Central memory CD8-positive, alpha-beta T cell (primary cell): ENCODE measurements around the gene LRPPRC.

ENCODE experiments used
- ATAC-seq: fragments of 150-1000 bp; cut with Tn5 transposase; replicated peaks from 2 replicates; pipeline ENCODE4 v1.10.0; 2022; ENCODE audit warnings: mild to moderate bottlenecking, moderate FRiP score, moderate number of reproducible peaks; ENCODE audit not compliant: poor library complexity, severe bottlenecking; ENCODE audit errors: extremely low read depth
- DNase-seq, 2 donors: peaks; one replicate each; pipeline ENCODE4 v3.0.0; 2021; ENCODE audit warnings: low spot score in 2 of 2
- H3K27ac Mint-ChIP-seq: one replicate; pipeline ENCODE4 v1.8.0; 2022; ENCODE audit warnings: low read depth, mild to moderate bottlenecking, moderate library complexity, mixed read lengths
- H3K27me3 Mint-ChIP-seq: one replicate; pipeline ENCODE4 v1.8.0; 2022; ENCODE audit warnings: mixed read lengths
- H3K36me3 Mint-ChIP-seq: one replicate; pipeline ENCODE4 v1.8.0; 2022; ENCODE audit warnings: mild to moderate bottlenecking, moderate library complexity, mixed read lengths; ENCODE audit not compliant: insufficient read depth
- H3K4me1 Mint-ChIP-seq: one replicate; pipeline ENCODE4 v1.8.0; 2022; ENCODE audit warnings: mixed read lengths
- H3K4me3 Mint-ChIP-seq: one replicate; pipeline ENCODE4 v1.8.0; 2022; ENCODE audit warnings: mild to moderate bottlenecking, moderate library complexity, mixed read lengths
- H3K9me3 Mint-ChIP-seq: one replicate; pipeline ENCODE4 v1.8.0; 2022; ENCODE audit warnings: mixed read lengths

Gene LRPPRC

DNA sequence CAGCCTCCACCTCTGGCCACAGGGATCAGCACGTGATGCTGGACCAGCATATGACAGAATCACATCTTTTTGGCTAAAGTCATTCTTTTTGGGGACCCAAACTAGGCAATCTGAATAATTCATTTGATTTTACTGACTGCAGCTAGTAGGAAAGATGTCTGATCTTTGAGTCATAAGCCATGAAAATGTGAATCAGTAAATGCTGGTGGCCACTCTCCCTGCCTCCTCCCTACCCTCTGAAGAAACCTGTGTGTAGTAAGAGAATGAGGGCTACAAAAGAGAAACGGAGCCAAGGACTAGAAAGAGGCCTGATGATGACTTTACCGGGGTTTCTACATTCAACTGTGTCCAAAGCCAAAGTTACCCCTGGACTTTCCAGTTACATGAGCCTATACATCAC lies 10.1 kb upstream of the LRPPRC start:
- no peak overlapping the region for H3K27ac Mint-ChIP-seq
- peaks cover 14% of the 10 kb centered on the region for H3K27me3 Mint-ChIP-seq
- H3K36me3 Mint-ChIP-seq: no peaks in the 10 kb centered on the region
- H3K4me1 Mint-ChIP-seq: peaks cover 11% of the 10 kb centered on the region
- no peaks in the 10 kb centered on the region for H3K9me3 Mint-ChIP-seq
- ATAC-seq (no peak), DNase-seq (no peak)
- no peak overlapping the region for H3K4me3 Mint-ChIP-seq

DNA sequence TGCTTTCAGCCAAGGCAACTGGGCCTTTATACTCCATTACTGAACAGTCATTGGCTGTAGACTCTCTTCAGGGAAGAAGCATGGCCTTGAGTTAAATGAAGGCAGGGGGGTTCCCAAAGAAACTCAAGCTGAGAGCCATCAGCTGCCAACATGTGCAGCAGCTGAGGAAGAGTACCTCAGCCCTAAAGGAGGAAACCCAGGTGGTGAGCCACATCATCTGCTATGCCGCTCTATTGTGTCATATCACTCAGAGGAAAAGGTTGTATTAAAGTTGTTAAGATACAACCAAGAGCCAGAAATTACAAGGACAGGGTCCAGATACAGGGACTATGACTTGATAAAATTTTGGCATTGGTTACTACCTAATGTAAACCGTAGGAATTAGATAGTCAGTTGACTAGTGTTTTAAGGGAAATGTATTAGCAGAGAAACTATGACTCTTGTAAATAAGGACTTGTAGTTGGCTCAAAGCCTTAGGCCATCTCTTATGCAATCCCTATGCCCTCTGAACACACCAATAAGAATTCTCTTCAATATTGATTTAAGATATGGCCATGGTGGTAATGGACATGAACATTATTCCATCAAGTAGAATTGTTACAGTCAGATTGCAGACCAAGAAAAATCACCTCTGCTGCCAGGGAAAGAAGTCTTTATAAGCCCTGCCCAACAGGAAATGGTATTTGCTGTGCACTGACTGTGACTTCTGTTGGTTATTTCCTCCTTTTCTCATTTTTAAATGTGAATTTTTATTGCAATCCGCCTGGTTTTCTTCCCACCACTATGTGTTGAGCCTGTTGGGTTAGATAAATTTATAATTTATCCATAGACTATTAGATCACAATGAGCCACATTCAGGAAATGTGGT lies 9.2 kb upstream of the LRPPRC start:
- Mint-ChIP-seq H3K9me3 (no peaks in the 10 kb centered on the region), H3K36me3 (no peaks in the 10 kb centered on the region), H3K27ac (no peak overlapping the region), H3K4me3 (no peak overlapping the region), H3K27me3 (peaks cover 5% of the 10 kb centered on the region), H3K4me1 (peaks cover 11% of the 10 kb centered on the region)
- no peak for ATAC-seq
- no peak for DNase-seq

DNA sequence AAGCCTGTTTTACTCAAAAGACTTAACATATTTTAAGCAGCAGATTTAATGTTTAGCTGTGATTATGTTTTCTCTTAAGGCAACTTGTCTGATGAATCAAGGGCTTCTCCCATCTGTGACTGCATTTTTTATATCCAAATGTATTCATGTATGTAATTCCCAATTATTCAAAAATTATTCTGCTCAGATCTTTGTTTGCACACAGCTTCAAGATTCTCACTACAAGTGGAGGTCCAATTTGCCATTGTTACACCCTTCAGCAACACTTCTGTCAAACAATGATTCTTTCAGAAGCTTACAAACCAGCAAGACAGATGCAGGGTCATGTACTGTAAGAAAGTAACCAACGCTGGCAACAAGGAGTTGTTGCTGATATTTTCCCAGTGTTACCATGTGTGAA lies 5.9 kb upstream of the LRPPRC start:
- no peak for ATAC-seq
- H3K27ac Mint-ChIP-seq: no peak overlapping the region
- H3K9me3 Mint-ChIP-seq: no peaks in the 10 kb centered on the region
- no peaks in the 10 kb centered on the region for H3K27me3 Mint-ChIP-seq
- DNase-seq: no peak
- H3K4me1 Mint-ChIP-seq: peaks cover 11% of the 10 kb centered on the region
- H3K36me3 Mint-ChIP-seq: no peaks in the 10 kb centered on the region
- H3K4me3 Mint-ChIP-seq: no peak overlapping the region

DNA sequence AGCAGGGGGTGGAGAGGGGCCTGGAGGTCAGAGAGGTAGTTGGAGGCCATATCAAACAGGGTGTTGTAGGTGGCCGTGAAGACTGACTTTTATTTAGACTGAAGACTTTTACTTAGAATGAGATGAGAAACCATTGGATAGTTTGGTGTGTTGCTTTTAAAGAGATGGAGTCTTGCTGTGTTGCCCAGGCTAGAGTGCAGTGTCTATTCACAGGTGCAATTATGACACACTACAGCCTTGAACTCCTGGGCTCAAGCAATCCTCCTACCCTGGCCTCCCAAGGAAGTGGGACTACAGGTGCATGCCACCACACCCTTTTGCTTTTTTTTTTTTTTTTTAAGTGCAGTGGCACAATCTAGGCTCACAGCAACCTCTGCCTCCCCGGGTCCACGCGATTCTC lies 2.5 kb upstream of the LRPPRC start:
- no peaks in the 10 kb centered on the region for H3K27me3 Mint-ChIP-seq
- ATAC-seq (no peak), DNase-seq (no peak)
- H3K9me3 Mint-ChIP-seq: no peaks in the 10 kb centered on the region
- H3K4me1 Mint-ChIP-seq: peaks cover 22% of the 10 kb centered on the region
- no peak overlapping the region for H3K27ac Mint-ChIP-seq
- peaks cover 9% of the 10 kb centered on the region for H3K36me3 Mint-ChIP-seq
- H3K4me3 Mint-ChIP-seq: no peak overlapping the region

DNA sequence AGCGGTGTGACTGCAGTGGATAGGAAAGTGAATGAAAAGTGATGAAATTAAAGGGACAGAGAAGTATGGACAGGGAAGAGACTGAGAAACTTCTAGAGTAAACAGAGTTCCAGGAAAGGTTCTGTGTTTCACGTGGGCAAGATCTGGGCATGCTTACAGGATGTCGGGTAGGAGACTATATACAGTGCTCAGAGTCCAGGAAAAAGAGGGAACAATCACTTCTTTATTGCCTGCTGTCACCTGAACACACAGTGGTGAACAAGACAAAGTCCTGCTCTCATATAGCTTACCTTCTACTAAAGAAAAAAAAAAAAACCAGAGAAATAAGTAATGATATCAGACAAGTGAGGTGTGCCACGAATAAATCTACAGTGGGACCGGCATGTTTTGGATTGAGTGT lies 2.4 kb downstream of the LRPPRC start:
- H3K27me3 Mint-ChIP-seq: no peaks in the 10 kb centered on the region
- no peaks in the 10 kb centered on the region for H3K9me3 Mint-ChIP-seq
- H3K27ac Mint-ChIP-seq: no peak overlapping the region
- H3K36me3 Mint-ChIP-seq: peaks cover 21% of the 10 kb centered on the region
- ATAC-seq: no peak
- H3K4me1 Mint-ChIP-seq: peaks cover 55% of the 10 kb centered on the region
- H3K4me3 Mint-ChIP-seq: peak overlapping the region; percentile 85
- DNase-seq: no peak

DNA sequence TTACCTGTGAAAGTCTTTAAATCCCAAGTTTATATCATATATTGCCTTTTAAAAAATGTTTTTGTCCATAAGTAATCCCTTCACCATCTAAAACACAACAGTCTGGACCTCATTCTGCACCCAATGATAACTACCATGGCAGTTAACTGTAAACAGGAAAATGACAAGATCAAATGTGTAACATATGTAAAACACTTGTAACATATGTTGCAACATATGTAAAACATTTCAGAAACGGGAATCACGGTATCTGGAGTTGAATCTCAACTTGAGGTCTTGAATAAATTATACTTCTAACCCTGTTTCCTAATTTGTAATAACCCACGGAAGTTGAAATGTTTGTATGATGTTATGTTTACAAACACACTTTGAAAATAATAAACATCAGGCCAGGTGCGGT lies 6.2 kb downstream of the LRPPRC start:
- Mint-ChIP-seq H3K36me3 (peaks cover 18% of the 10 kb centered on the region), H3K4me3 (no peak overlapping the region), H3K4me1 (peaks cover 56% of the 10 kb centered on the region), H3K27me3 (no peaks in the 10 kb centered on the region), H3K27ac (no peak overlapping the region), H3K9me3 (no peaks in the 10 kb centered on the region)
- DNase-seq (no peak), ATAC-seq (no peak)

DNA sequence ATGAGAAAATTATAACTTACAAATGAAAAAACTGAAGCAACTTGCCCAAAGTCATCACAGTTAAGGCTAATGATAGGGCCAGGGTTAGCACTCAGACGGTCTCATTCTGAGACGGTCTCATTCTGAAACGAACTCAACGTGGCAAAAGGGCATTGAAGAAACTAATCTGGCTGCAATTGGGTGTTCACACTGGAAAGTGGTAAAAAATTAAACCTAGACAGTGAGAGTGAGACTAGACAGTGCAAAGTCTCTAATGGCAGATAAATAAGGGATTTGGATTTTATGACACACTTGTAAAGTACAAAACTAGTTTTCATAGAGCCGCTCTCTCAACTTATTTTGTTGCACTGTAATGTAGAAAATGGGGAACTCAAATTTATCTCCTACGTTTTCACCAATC lies 9.2 kb downstream of the LRPPRC start:
- Mint-ChIP-seq H3K4me1 (peaks cover 27% of the 10 kb centered on the region), H3K27ac (no peak overlapping the region), H3K4me3 (no peak overlapping the region), H3K9me3 (no peaks in the 10 kb centered on the region), H3K36me3 (peaks cover 18% of the 10 kb centered on the region), H3K27me3 (no peaks in the 10 kb centered on the region)
- DNase-seq (no peak), ATAC-seq (no peak)

DNA sequence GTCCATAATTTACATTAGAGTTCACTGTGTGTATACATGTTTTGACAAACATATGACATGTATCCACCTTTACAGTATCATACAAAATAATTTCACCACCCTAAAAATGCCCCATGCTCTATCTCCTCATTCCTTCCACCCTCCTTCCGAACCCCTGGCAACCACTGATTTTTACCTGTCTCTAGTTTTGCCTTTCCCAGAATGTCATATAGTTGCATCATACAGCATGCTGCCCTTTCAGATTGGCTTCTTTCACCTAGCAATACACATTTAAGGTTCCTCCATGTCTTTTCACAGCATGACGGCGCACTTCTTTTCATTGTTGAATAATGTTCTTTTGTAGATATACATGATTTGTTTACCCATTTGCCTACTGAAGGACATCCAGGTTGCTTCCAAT lies 10.4 kb downstream of the LRPPRC start:
- Mint-ChIP-seq H3K27ac (no peak overlapping the region), H3K9me3 (no peaks in the 10 kb centered on the region), H3K4me1 (peaks cover 19% of the 10 kb centered on the region), H3K36me3 (peaks cover 25% of the 10 kb centered on the region), H3K4me3 (no peak overlapping the region), H3K27me3 (no peaks in the 10 kb centered on the region)
- ATAC-seq: no peak
- DNase-seq: no peak

DNA sequence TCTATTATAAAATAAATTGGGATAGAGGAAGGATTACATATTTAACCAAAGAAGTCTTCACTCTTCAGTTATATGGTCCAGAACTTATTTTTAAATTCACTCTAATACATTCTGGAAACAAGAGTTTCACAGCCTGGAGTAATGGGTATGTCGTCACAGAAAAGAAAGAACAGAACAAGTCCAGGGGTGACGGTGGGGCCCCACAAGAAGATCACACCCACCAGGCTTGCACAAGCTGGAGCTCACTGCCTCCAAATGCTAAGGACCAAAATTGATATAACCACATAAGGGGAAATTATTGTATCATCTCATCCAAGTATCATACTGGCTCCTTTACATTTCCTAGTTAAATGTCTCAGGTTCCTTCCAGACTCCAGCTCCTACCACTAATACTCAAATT lies 11.3 kb downstream of the LRPPRC start:
- peaks cover 16% of the 10 kb centered on the region for H3K4me1 Mint-ChIP-seq
- ATAC-seq (no peak), DNase-seq (no peak)
- no peaks in the 10 kb centered on the region for H3K9me3 Mint-ChIP-seq
- no peak overlapping the region for H3K27ac Mint-ChIP-seq
- no peak overlapping the region for H3K4me3 Mint-ChIP-seq
- no peaks in the 10 kb centered on the region for H3K27me3 Mint-ChIP-seq
- H3K36me3 Mint-ChIP-seq: peaks cover 28% of the 10 kb centered on the region

DNA sequence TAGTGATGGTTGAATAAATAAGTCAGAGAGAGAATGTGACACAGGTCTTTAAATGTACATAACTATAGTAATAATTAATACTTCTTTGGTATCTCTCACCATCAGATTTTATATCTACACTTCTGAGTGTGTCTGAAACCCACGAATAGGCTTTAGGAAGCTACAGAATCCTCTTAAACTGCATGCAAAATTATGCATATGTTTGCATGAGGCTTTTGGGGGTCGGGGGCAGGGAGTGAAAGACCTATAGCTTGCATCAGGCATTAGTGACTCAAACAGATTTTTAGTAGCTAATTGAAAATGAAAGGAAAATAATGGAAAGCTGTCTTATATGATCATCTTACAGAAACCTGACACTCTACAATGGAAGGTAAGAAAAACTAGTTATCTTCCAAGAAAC lies 14.9 kb downstream of the LRPPRC start:
- Mint-ChIP-seq H3K9me3 (no peaks in the 10 kb centered on the region), H3K27me3 (no peaks in the 10 kb centered on the region), H3K36me3 (peaks cover 35% of the 10 kb centered on the region), H3K4me1 (peaks cover 6% of the 10 kb centered on the region), H3K4me3 (no peak overlapping the region), H3K27ac (no peak overlapping the region)
- DNase-seq (no peak), ATAC-seq (no peak)

DNA sequence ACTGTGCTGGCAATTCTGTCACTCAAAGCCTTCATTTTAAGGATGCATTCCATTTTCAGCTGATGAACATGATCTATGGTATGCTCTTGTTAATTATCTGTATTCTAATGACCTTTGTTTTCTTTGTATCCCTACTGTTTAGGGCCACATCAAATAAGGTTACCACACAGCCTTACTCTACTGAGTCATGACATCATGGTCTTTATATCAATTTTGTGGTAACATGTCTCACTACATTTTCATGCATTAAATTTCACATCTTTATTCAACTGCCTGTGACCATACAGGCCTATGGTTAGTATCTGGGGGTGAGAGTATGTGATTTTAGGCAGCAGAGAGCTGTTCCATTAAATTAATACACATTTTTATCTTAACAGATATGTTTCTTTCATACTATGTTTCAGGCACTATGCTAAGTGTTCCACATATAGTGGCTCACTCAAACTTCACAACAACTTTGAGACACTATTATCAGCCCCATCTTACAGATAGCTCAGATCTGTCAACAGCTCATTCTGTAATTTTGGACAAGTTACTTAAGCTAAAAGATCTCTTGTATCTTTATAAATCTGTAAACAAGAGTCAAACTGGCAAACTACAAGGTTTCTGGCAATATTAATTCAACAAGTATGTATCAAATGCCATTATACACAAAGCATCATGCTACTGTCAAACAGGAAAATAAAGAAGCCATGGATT lies 18.0 kb downstream of the LRPPRC start:
- ATAC-seq: no peak
- H3K27ac Mint-ChIP-seq: peak overlapping the region; percentile 32

DNA sequence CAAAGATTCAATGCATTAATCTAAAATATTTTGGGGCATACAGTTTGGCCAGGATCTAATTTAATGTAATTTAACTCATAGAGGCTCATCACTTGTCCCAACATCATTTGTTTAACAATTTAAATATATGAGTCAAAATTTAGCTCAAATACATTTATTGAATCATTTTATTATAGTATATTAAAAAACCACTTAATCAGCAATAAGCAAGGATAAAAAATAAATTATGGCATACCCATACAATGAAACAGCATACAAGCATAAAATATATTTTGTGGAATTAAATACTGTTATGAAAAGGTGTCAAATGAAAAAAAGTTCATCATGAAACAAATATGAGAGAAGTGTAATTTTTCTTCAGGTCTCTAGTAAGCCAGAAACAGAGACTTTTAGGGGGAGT lies 34.9 kb downstream of the LRPPRC start:
- H3K27ac Mint-ChIP-seq: no peak overlapping the region
- DNase-seq (no peak), ATAC-seq (no peak)
- no peaks in the 10 kb centered on the region for H3K4me1 Mint-ChIP-seq
- no peaks in the 10 kb centered on the region for H3K27me3 Mint-ChIP-seq
- H3K36me3 Mint-ChIP-seq: peaks cover 56% of the 10 kb centered on the region
- no peak overlapping the region for H3K4me3 Mint-ChIP-seq
- H3K9me3 Mint-ChIP-seq: no peaks in the 10 kb centered on the region

More for the DNA sequence above, 18.0 kb downstream of the LRPPRC start:
- no peak for DNase-seq
- H3K9me3 Mint-ChIP-seq: no peaks in the 10 kb centered on the region
- H3K4me1 Mint-ChIP-seq: no peaks in the 10 kb centered on the region
- H3K4me3 Mint-ChIP-seq: no peak overlapping the region
- peaks cover 51% of the 10 kb centered on the region for H3K36me3 Mint-ChIP-seq
- H3K27me3 Mint-ChIP-seq: no peaks in the 10 kb centered on the region
